ENCODE measurements around the gene LRP11. TPM values are rescaled to one million over a fixed set of nuclear protein-coding genes. Genes with fewer than 3 reads are reported as not detected.
A peak's percentile ranks its signal among the peaks of the same experiment; 100 is the strongest.

Gene LRP11
- total and polyA plus RNA-seq, 2 of the 13 experiments (the other 11 are each of a cell fraction or from before 2014, with no cell fraction given), result 32.4 to 48.9 TPM

- no peak for TF ChIP-seq JUNB (CRISPR knock-in tag; IDR thresholded peaks at IDR 0.05; ENCODE audit: borderline replicate concordance)
- TF ChIP-seq ARID2 (CRISPR knock-in tag; IDR thresholded peaks at IDR 0.05; ENCODE audit: borderline replicate concordance), result no peak
- TF ChIP-seq ZNF616 (CRISPR knock-in tag; IDR thresholded peaks at IDR 0.05; ENCODE audit: low read depth), result no peak
- TF ChIP-seq ZFP90 (CRISPR knock-in tag; IDR thresholded peaks at IDR 0.05; ENCODE audit: borderline replicate concordance), result no peak
- TF ChIP-seq SKI (IDR thresholded peaks at IDR 0.05; ENCODE audit: partially characterized antibody), result no peak
- TF ChIP-seq, protein P1, sequence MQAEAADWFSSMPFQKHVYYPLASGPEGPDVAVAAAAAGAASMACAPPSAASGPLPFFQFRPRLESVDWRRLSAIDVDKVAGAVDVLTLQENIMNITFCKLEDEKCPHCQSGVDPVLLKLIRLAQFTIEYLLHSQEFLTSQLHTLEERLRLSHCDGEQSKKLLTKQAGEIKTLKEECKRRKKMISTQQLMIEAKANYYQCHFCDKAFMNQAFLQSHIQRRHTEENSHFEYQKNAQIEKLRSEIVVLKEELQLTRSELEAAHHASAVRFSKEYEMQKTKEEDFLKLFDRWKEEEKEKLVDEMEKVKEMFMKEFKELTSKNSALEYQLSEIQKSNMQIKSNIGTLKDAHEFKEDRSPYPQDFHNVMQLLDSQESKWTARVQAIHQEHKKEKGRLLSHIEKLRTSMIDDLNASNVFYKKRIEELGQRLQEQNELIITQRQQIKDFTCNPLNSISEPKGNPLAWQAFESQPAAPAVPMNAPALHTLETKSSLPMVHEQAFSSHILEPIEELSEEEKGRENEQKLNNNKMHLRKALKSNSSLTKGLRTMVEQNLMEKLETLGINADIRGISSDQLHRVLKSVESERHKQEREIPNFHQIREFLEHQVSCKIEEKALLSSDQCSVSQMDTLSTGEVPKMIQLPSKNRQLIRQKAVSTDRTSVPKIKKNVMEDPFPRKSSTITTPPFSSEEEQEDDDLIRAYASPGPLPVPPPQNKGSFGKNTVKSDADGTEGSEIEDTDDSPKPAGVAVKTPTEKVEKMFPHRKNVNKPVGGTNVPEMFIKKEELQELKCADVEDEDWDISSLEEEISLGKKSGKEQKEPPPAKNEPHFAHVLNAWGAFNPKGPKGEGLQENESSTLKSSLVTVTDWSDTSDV (CRISPR knock-in tag; IDR thresholded peaks at IDR 0.05), result no peak
- TF ChIP-seq PAF1 (CRISPR knock-in tag; IDR thresholded peaks at IDR 0.05), result no peak
- no peak for TF ChIP-seq ZBTB4 (CRISPR knock-in tag; IDR thresholded peaks at IDR 0.05; ENCODE audit: borderline replicate concordance)
- no peak for TF ChIP-seq RXRB (CRISPR knock-in tag; IDR thresholded peaks at IDR 0.05; ENCODE audit: borderline replicate concordance)
- no peak for TF ChIP-seq PATZ1 (CRISPR knock-in tag; IDR thresholded peaks at IDR 0.05)
- 0 out of 2 replicates have a peak, but pooled peaks have one; percentile 24 for TF ChIP-seq CREM (IDR thresholded peaks at IDR 0.05)
- no peak for TF ChIP-seq CREM (CRISPR knock-in tag; IDR thresholded peaks at IDR 0.05)
- TF ChIP-seq NR2F6 (IDR thresholded peaks at IDR 0.05), result no peak
- TF ChIP-seq NR2F6 (CRISPR knock-in tag; IDR thresholded peaks at IDR 0.05), result no peak
- TF ChIP-seq MAFF (IDR thresholded peaks at IDR 0.05; ENCODE audit: low read depth, low read length), result no peak
- no peak for TF ChIP-seq UBTF (CRISPR knock-in tag; IDR thresholded peaks at IDR 0.05)
- TF ChIP-seq ZNF766 (CRISPR knock-in tag; IDR thresholded peaks at IDR 0.05; ENCODE audit: borderline replicate concordance), result no peak
- no peak for TF ChIP-seq PRMT3 (CRISPR knock-in tag; IDR thresholded peaks at IDR 0.05; ENCODE audit: borderline replicate concordance, low read depth)
- TF ChIP-seq NKX3-1 (CRISPR knock-in tag; IDR thresholded peaks at IDR 0.05), result no peak
Measured at GRCh38 chr6:149830731-149831307, 33.3 kb downstream of the LRP11 start (continued).
